H1 (cell line): ENCODE results near the gene FAIM2. TPM values are rescaled to one million over a fixed set of nuclear protein-coding genes. Genes with fewer than 3 reads are reported as not detected.
A peak's percentile ranks its signal among the peaks of the same experiment; 100 is the strongest.

Experiments
- CTCF ChIA-PET: fragments of 300-600 bp; sonication (Branson Sonifier 250); formaldehyde crosslinking; loops from one replicate; lab custom pipeline; 2021; ENCODE audit not compliant: partially characterized antibody; lab: Charles Lee
- POLR2A ChIA-PET: fragments of 300-600 bp; sonication (Branson Sonifier 250); formaldehyde crosslinking; loops from one replicate; lab custom pipeline; 2021; ENCODE audit warnings: inconsistent platforms; ENCODE audit not compliant: partially characterized antibody; lab: Charles Lee
- DNase-seq, 2 experiments: peaks; one replicate each; pipeline versions ENCODE4 v3.0.0 to v3.0.0-alpha.2; 2010 to 2022; ENCODE audit warnings: low spot score in 2 of 2, low read depth in 1 of 2, mixed read lengths in 1 of 2
- FAIRE-seq: peaks from 2 replicates; lab custom pipeline; 2011; peaks lifted over from hg19 to GRCh38; lab: Jason Lieb, UNC
- H2AFZ ChIP-seq: 2 replicates; pipeline ENCODE4 v1.8.1; 2012; ENCODE audit warnings: low read length, inconsistent platforms
- H2AK5ac ChIP-seq: 2 replicates; pipeline ENCODE4 v1.6.1; 2013; ENCODE audit warnings: low read depth, low read length
- H2BK120ac ChIP-seq: replicated peaks from 2 replicates; pipeline ENCODE3; 2013; ENCODE audit warnings: low read depth, low read length, inconsistent platforms
- H2BK12ac ChIP-seq: 2 replicates; pipeline ENCODE4 v1.6.1; 2013; ENCODE audit warnings: low read depth, low read length
- H2BK15ac ChIP-seq: 2 replicates; pipeline ENCODE4 v1.6.1; 2013; ENCODE audit warnings: low read length
- H2BK20ac ChIP-seq: 2 replicates; pipeline ENCODE4 v1.6.1; 2013; ENCODE audit warnings: low read length
- H2BK5ac ChIP-seq: 2 replicates; pipeline ENCODE4 v1.6.1; 2013; ENCODE audit warnings: low read depth, low read length
- H3K14ac ChIP-seq: 2 replicates; pipeline ENCODE4 v1.6.1; 2013; ENCODE audit warnings: inconsistent platforms; ENCODE audit not compliant: insufficient read length
- H3K18ac ChIP-seq: 2 replicates; pipeline ENCODE4 v1.6.1; 2013; ENCODE audit warnings: low read length; ENCODE audit errors: extremely low read depth
- H3K23ac ChIP-seq: 2 replicates; pipeline ENCODE4 v1.6.1; 2013; ENCODE audit warnings: inconsistent platforms; ENCODE audit not compliant: insufficient read length
- H3K23me2 ChIP-seq: 2 replicates; pipeline ENCODE4 v1.6.1; 2013; ENCODE audit warnings: low read depth, low read length
- H3K27ac ChIP-seq: 2 replicates; pipeline ENCODE4 v1.6.1; 2011; ENCODE audit warnings: low read depth, low read length, inconsistent platforms
- H3K27me3 ChIP-seq, 4 experiments: replicated peaks in 1 of 4; 1 replicate in 1 of 4; 2 replicates in 3 of 4; pipeline versions ENCODE4 v1.6.1 to v1.8.1; 2011 to 2013; ENCODE audit warnings: low read length in 3 of 4, mild to moderate bottlenecking in 3 of 4, inconsistent platforms in 2 of 4, mixed read lengths in 2 of 4, moderate library complexity in 1 of 4; ENCODE audit not compliant: control insufficient read depth in 3 of 4, insufficient read depth in 3 of 4; ENCODE audit errors: extremely low read depth in 1 of 4
- H3K36me3 ChIP-seq, 4 experiments: 2 replicates each; pipeline versions ENCODE4 v1.6.1 to v1.8.1; 2011 to 2013; ENCODE audit warnings: mild to moderate bottlenecking in 4 of 4, low read length in 3 of 4, moderate library complexity in 2 of 4, control low read depth in 1 of 4, inconsistent platforms in 1 of 4; ENCODE audit not compliant: insufficient read depth in 4 of 4, control insufficient read depth in 2 of 4
- H3K4ac ChIP-seq: replicated peaks from 2 replicates; pipeline ENCODE3; 2013; ENCODE audit warnings: low read length, low read depth, mixed read lengths, inconsistent platforms; ENCODE audit not compliant: insufficient read length
- H3K4me1 ChIP-seq, 4 experiments: replicated peaks in 1 of 4; 1 replicate in 1 of 4; 2 replicates in 3 of 4; pipeline versions ENCODE4 v1.6.1 to v1.8.1; 2011 to 2013; ENCODE audit warnings: low read length in 3 of 4, inconsistent platforms in 2 of 4, mixed read lengths in 1 of 4; ENCODE audit not compliant: insufficient read depth in 4 of 4, control insufficient read depth in 3 of 4
- H3K4me2 ChIP-seq, 2 experiments: 2 replicates each; pipeline versions ENCODE4 v1.6.1 to v1.8.1; 2011 to 2013; ENCODE audit warnings: low read depth in 2 of 2, low read length in 2 of 2, control low read depth in 1 of 2, inconsistent platforms in 1 of 2, mild to moderate bottlenecking in 1 of 2; ENCODE audit not compliant: insufficient read depth in 1 of 2
- H3K4me3 ChIP-seq, 4 experiments: fragments of 200-600, 300-600 bp in 1 of 4; sonication (generic), shearing (Covaris generic), sonication (Bioruptor Twin) in 1 of 4; 2 replicates each; pipeline versions ENCODE4 v1.5.1 to v1.8.1; 2011 to 2016; ENCODE audit warnings: low read length in 4 of 4, low read depth in 3 of 4, control low read depth in 2 of 4, inconsistent platforms in 2 of 4, mild to moderate bottlenecking in 2 of 4, mixed read lengths in 1 of 4, moderate library complexity in 1 of 4; ENCODE audit not compliant: insufficient read depth in 2 of 4; ENCODE audit errors: extremely low read depth in 1 of 4
- H3K56ac ChIP-seq: replicated peaks from 2 replicates; pipeline ENCODE3; 2013; ENCODE audit warnings: low read depth, mild to moderate bottlenecking, mixed read lengths, low read length, inconsistent platforms; ENCODE audit not compliant: insufficient read length
- H3K79me1 ChIP-seq: 2 replicates; pipeline ENCODE4 v1.6.1; 2013; ENCODE audit warnings: low read depth, low read length, control low read depth
- H3K79me2 ChIP-seq, 2 experiments: 2 replicates each; pipeline versions ENCODE4 v1.6.1 to v1.8.1; 2012 to 2013; ENCODE audit warnings: low read length in 2 of 2, mild to moderate bottlenecking in 2 of 2, inconsistent platforms in 1 of 2; ENCODE audit not compliant: insufficient read depth in 2 of 2, control insufficient read depth in 1 of 2
- H3K9ac ChIP-seq, 4 experiments: replicated peaks in 1 of 4; 1 replicate in 1 of 4; 2 replicates in 3 of 4; pipeline versions ENCODE4 v1.6.1 to v1.8.1; 2011 to 2013; ENCODE audit warnings: low read depth in 3 of 4, low read length in 3 of 4, control low read depth in 2 of 4, mild to moderate bottlenecking in 2 of 4, moderate library complexity in 2 of 4, inconsistent platforms in 1 of 4; ENCODE audit errors: extremely low read depth in 1 of 4
- H3K9me3 ChIP-seq, 2 experiments: 2 replicates each; pipeline versions ENCODE4 v1.6.1 to v1.8.1; 2012 to 2013; ENCODE audit warnings: mild to moderate bottlenecking in 2 of 2, moderate library complexity in 2 of 2, control low read depth in 1 of 2, inconsistent platforms in 1 of 2, low read depth in 1 of 2, low read length in 1 of 2, mixed read lengths in 1 of 2; ENCODE audit not compliant: insufficient read depth in 2 of 2
- H4K20me1 ChIP-seq, 2 experiments: replicated peaks in 1 of 2; 2 replicates each; pipeline versions ENCODE3 to v1.8.1; 2011 to 2013; ENCODE audit warnings: inconsistent platforms in 2 of 2, low read length in 2 of 2, mild to moderate bottlenecking in 1 of 2; ENCODE audit not compliant: insufficient read depth in 2 of 2, control insufficient read depth in 1 of 2
- H4K5ac ChIP-seq: 2 replicates; pipeline ENCODE4 v1.6.1; 2013; ENCODE audit warnings: low read length, low read depth, mixed read lengths, inconsistent platforms; ENCODE audit not compliant: insufficient read length
- H4K8ac ChIP-seq: 2 replicates; pipeline ENCODE4 v1.8.0; 2013; ENCODE audit warnings: mild to moderate bottlenecking, moderate library complexity, low read length, inconsistent platforms; ENCODE audit not compliant: insufficient read depth; ENCODE audit errors: extremely low read depth
- H4K91ac ChIP-seq: replicated peaks from 2 replicates; pipeline ENCODE3; 2013; ENCODE audit warnings: low read length, mixed read lengths, inconsistent platforms; ENCODE audit not compliant: insufficient read length
- BCL11A ChIP-seq, 2 experiments: IDR thresholded peaks; one replicate each; pipeline ENCODE4 v1.6.1; 2011; ENCODE audit warnings: low read depth in 2 of 2, low read length in 2 of 2, mild to moderate bottlenecking in 2 of 2
- CBX8 ChIP-seq: fragments of 300-800, 300-1000 bp; sonication (generic); IDR thresholded peaks from 2 replicates; pipeline ENCODE4 v1.7.1; 2016; ENCODE audit warnings: low read depth, low read length, borderline replicate concordance
- CHD1 ChIP-seq: IDR thresholded peaks from 2 replicates; pipeline ENCODE4 v1.6.1; 2012; ENCODE audit warnings: low read depth, low read length, improper control_type of control experiment
- GABPA ChIP-seq: IDR thresholded peaks from 2 replicates; pipeline ENCODE4 v1.6.1; 2011; ENCODE audit warnings: mild to moderate bottlenecking, low read length, moderate library complexity, borderline replicate concordance; ENCODE audit not compliant: insufficient read depth
- NANOG ChIP-seq: IDR thresholded peaks from 2 replicates; pipeline ENCODE4 v1.6.1; 2011; ENCODE audit warnings: low read length, low read depth, mild to moderate bottlenecking, inconsistent platforms; ENCODE audit not compliant: insufficient read depth, poor library complexity, severe bottlenecking
- POLR2AphosphoS5 ChIP-seq: IDR thresholded peaks from 2 replicates; pipeline ENCODE4 v1.6.1; 2011; ENCODE audit warnings: low read depth, low read length
- RXRA ChIP-seq: IDR thresholded peaks from 2 replicates; pipeline ENCODE4 v1.6.1; 2011; ENCODE audit warnings: low read depth, mild to moderate bottlenecking, low read length, moderate library complexity; ENCODE audit not compliant: insufficient read depth
- SIN3A ChIP-seq, 2 experiments: IDR thresholded peaks in 1 of 2; conservative IDR thresholded peaks in 1 of 2; 2 replicates each; pipeline ENCODE4 v1.6.1; 2011 to 2012; ENCODE audit warnings: low read length in 2 of 2, improper control_type of control experiment in 1 of 2, low read depth in 1 of 2, mild to moderate bottlenecking in 1 of 2
- SP2 ChIP-seq: IDR thresholded peaks from 2 replicates; pipeline ENCODE4 v1.6.1; 2012; ENCODE audit warnings: mild to moderate bottlenecking, low read length, inconsistent platforms
- SRF ChIP-seq: IDR thresholded peaks from 2 replicates; pipeline ENCODE4 v1.6.1; 2011; ENCODE audit warnings: mild to moderate bottlenecking, low read depth, low read length, moderate library complexity
- WGBS, 2 experiments: shearing (Covaris generic) in 1 of 2; methylation state at CpG; one replicate each; pipeline versions ENCODE4 v1.1.6 to v1.1.7; 2013 to 2015; ENCODE audit warnings: low lambda C conversion rate in 2 of 2, mixed read lengths in 2 of 2, inconsistent platforms in 1 of 2, low coverage in 1 of 2, missing lambda C conversion rate in 1 of 2; ENCODE audit not compliant: insufficient replicate concordance in 2 of 2, insufficient coverage in 1 of 2, insufficient read length in 1 of 2; ENCODE audit errors: extremely low coverage in 1 of 2, missing lambda C conversion rate in 1 of 2; 5-methylcytosine and 5-hydroxymethylcytosine counted together
- polyA plus RNA-seq, 7 experiments: library from polyadenylated mRNA; depleted of rRNA in 3 of 7; stranded (reverse) in 5 of 7; unstranded in 2 of 7; fragments of >200 nt in 5 of 7; fragments of 200-250 nt in 2 of 7; gene quantifications; 1 replicate in 5 of 7; 2 replicates in 1 of 7; 4 replicates in 1 of 7; pipeline versions ENCODE4 v1.2.1 to v1.2.3, GENCODE V29; 2011 to 2013; ENCODE audit warnings: missing spikeins in 2 of 7, mixed read lengths in 2 of 7
- total RNA-seq: library from RNA; stranded (reverse); fragmentation: NEBNext Ultra II Directional; extraction: Animal tissue kit (Norgen Biotek cat#: 25700); gene quantifications from 2 replicates; pipeline ENCODE4 v1.2.1, GENCODE V29; 2021

The FAIM2 gene
- total and polyA plus RNA-seq, 2 of the 8 experiments (the other 6 are each of a cell fraction or from before 2014, with no cell fraction given), result 0.89 to 1.3 TPM

DNA sequence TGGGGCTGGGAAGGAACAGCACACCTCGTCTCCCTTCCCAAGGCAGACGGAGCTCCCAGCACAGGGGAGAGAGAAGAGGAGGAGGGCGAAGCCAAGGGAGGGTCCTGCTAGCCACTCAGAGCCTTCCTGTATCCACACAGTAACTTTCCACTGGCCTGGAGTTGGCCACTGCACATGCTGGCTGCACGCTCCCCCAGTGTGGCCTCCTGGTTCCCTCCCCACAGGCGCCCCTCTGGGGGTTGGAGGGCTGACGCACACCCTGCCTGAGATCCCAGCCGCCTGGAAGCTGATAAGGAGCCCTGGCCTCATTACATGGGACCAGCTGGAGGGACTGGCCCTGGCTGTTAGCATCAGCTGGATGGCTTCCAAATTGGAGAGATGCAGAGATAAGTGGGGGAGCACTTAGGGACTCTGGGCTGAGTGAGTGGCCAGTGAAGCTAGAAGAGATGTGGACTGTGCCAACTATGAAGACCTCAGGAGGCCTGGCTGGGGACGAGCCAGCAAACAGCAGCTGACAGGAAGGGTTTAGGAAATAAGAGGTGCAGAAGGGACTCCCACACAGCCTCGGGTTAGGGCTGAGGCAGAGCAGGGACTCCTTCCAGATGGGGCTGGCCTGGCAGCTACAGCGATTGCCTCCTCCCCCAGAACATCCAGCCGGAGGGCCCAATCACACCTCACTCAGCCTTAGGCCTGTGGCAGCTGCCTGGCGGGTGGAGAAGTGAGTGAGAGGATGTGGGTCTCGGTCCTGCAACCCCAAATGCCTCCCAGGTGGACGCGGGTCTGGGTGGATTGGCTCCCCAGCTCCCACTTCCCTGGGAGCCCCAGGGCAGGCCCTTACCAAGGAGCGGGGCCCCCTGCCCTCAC, 34.5 kb downstream of the FAIM2 start:
- H3K36me3 ChIP-seq, result no peaks in the 10 kb centered on the region
- no peak overlapping the region for H3K4me3 ChIP-seq
- ChIA-PET POLR2A (interaction anchor here (1.0 to 1.2 kb wide), 3 partner anchors 14 to 156 kb away, joined by 3 to 4 read pairs (median 3); partner anchors contain the start of gene RACGAP1), CTCF (interaction anchor here (0.6 to 10.0 kb wide), 19 partner anchors 13 to 325 kb away, joined by 3 to 137 read pairs (median 7); partner anchors contain the start of gene AQP5)
- H3K23me2 ChIP-seq, result no peaks in the 10 kb centered on the region
- no peak overlapping the region for H2BK12ac ChIP-seq
- no peak overlapping the region for H2BK20ac ChIP-seq
- peak in 1 of 2 experiments; percentile 35 for DNase-seq
- no peak overlapping the region for H3K9ac ChIP-seq
- H3K56ac ChIP-seq, result no peak overlapping the region
- no peaks in the 10 kb centered on the region for H3K79me2 ChIP-seq
- no peak overlapping the region for H2AK5ac ChIP-seq
- no peak overlapping the region for H4K5ac ChIP-seq
- H4K20me1 ChIP-seq, result no peaks in the 10 kb centered on the region
- H3K4me1 ChIP-seq, result peaks cover 0 to 3% (median 1%) of the 10 kb centered on the region in 4 experiments; a peak in 3 of 7 replicates
- H3K79me1 ChIP-seq, result no peaks in the 10 kb centered on the region
- no peak overlapping the region for H3K14ac ChIP-seq
- no peaks in the 10 kb centered on the region for H3K9me3 ChIP-seq
- no peak overlapping the region; the same call in 1 of the 2 replicates for H4K8ac ChIP-seq
- FAIRE-seq, result no peak
- H2BK15ac ChIP-seq, result no peak overlapping the region
- no peak overlapping the region for H2BK120ac ChIP-seq
- H3K4me2 ChIP-seq, result no peak overlapping the region
- no peak overlapping the region for H2BK5ac ChIP-seq
- H3K4ac ChIP-seq, result no peak overlapping the region
- H3K23ac ChIP-seq, result no peak overlapping the region
- H3K27ac ChIP-seq, result no peak overlapping the region
- H2AFZ ChIP-seq, result no peak overlapping the region
- H3K18ac ChIP-seq, result no peak overlapping the region
- H4K91ac ChIP-seq, result no peak overlapping the region
- 88% methylated on average over 12 of the region's 16 CpGs; no CpG with 5 or more reads in 1 of the 2 experiments for WGBS, 2 experiments
- H3K27me3 ChIP-seq, result peaks cover 0 to 2% (median 0%) of the 10 kb centered on the region in 4 experiments; a peak in 1 of 7 replicates
- TF ChIP-seq CHD1 (no peak), CBX8 (no peak), GABPA (no peak), BCL11A (IDR thresholded peaks at IDR 0.05; ENCODE audit: low read depth in 2 of 2, low read length in 2 of 2) (no peak), NANOG (no peak), SP2 (no peak), SRF (no peak), POLR2AphosphoS5 (no peak), SIN3A (conservative IDR thresholded peaks at IDR 0.05 in 1 of 2, IDR thresholded peaks at IDR 0.05 in 1 of 2; ENCODE audit: low read depth in 1 of 2, low read length in 2 of 2) (no peak), RXRA (no peak)
